GM18498 (cell line): ENCODE data around the gene MKNK2.

ENCODE experiments used
- ATAC-seq: cut with Tn5 transposase; IDR thresholded peaks from one replicate; pipeline ENCODE4 v1.9.1; 2021; ENCODE audit warnings: mild to moderate bottlenecking, moderate library complexity; ENCODE audit not compliant: unreplicated experiment

MKNK2 gene

DNA sequence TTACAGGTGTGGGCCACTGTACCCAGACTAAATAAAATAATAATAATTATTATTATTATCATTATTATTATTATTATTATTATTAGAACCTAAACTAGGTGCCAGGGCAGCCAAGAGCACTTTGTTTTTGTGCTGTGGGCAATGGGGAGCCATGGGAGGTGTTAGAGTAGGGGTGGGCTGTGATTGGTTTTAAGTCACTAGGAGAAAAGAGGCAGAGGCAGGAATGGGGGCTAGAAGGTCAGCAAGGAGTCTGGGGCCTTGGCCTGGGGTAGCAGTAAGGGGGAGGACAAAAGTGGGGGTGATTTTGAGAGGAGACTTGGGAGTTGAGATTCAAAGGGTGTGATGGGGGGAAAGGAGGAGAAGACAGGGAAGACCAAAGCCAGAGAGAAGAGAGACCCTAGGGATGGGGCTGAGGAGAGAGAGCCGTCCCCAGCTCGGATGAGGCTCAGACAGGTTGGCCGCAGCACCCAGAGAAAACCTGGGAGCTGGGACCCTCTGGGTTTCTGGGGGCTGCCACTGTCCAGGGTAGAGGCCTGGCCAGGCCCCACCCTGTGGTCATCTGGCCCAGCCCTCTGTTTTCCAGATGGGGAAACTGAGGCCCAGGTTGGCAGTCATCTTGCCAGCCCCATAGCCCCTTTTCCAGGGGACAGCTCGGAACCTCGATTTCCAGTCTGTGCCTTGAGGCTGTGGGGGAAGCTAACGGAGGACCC lies 17.8 kb downstream of the MKNK2 start:
- ATAC-seq, result no peak

DNA sequence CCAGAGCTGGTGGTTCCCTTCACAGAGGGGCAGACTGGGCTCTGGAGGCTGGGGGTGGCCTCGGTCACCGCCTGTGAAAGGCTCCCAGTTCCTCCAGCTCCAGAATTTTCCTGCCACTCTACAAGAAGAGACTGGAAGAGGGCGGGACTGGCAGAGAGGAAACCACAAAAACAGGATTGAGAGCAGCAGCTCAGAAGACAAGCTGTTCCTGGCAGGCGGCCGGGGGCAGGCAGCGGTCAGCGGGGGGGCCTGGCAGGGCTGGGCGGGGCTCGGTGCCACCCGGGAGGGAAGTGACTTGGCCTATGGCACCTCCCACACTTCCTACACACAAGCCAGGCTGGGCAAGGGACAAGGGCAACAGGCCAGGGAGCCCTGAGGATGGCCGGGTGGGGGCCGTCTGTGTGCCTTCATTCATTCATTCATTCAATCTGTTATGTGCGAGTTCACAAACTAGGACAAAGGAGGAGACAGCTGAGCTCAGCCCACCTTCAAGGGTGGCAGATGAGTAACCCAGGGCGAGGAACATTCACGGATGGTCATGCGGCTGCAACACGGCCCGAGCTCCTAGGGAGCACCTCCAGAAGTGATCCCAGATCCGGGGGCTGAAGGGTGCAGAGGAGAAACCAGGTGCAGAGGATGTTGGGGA lies 18.6 kb downstream of the MKNK2 start:
- no peak for ATAC-seq

DNA sequence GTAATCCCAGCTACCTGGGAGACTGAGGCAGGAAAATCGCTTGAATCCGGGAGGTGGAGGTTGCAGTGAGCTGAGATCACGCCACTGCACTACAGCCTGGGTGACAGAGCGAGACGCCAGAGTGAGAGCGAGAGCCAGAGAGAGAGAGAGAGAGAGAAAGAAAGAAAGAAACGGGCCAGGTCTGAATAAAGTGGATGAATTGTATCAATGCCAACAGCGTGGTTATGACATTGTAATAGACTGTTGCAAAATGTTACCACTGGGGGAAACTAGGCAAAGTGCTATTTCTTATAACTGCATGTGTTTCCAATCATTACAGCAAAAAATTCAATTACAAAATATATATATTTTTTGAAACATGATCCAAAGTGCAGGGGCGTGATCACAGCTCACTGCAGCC lies 23.7 kb downstream of the MKNK2 start:
- ATAC-seq, result no peak

DNA sequence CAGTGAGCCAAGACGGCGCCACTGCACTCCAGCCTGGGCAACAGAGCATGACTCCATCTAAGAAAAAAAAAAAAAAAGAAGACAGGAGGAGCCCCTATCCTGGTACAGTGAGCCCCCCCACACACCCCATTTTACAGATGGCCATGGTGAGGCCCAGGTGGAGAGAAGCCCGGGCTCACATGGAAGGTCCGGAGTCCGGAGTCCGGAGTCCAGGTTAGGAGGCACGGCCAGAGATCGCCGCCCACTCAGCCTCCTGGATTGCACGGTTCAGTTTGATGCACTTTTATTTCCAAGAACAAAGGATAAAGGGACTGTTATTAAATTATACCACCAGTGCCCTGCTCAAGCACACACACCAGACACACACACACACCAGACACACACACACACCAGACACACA lies 24.3 kb downstream of the MKNK2 start:
- no peak for ATAC-seq

DNA sequence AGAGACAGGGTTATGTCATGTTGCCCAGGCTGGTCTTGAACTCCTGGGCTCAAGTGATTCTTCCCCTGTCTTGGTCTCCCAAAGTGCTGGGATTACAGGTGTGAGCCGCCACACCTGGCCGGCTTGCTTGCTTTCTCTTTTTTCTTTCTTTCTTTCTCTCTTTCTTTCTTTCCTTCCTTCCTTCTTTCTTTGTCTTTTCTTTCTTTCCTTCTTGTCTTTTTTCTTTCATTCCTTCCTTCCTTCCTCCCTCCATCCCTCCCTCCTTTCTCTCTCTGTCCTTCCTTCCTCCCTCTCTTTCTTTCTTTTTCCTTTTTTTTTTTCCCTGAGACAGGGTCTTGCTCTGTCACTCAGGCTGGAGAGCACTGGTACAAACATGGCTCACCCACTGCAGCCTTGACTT lies 28.8 kb downstream of the MKNK2 start:
- ATAC-seq, result no peak

DNA sequence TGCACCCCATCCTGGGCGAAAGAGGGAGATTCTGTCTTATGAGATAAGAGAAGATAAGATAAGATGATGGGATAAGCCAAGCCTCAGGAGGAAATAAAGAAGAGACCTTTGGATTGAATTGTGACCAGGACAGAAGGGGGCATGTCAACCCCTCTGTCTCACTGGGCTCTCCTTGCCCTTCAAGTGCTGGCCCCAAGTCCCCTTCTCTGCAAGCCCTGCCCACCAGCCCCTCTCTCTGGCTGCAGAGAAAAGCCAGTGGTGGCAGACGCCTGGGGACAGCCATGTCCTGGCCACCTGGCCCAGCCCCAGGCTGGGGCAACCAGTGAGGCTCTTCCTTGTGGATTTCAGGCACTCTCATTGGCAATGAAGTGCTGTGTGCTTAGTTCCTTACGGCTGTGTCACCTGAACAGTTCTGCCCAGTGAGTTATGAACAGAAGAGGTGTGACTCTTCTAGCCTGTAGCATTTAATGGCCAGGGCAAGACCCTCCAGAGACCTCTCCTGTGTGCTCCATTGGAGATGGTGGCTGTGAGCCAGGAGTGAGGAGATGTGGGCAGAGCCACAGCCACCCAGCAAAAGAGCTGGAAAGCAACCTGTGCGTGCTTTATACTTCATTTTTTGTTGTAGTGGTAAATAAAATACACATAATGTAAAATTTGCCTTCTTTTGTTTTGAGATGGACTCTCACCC lies 29.4 kb downstream of the MKNK2 start:
- no peak for ATAC-seq

DNA sequence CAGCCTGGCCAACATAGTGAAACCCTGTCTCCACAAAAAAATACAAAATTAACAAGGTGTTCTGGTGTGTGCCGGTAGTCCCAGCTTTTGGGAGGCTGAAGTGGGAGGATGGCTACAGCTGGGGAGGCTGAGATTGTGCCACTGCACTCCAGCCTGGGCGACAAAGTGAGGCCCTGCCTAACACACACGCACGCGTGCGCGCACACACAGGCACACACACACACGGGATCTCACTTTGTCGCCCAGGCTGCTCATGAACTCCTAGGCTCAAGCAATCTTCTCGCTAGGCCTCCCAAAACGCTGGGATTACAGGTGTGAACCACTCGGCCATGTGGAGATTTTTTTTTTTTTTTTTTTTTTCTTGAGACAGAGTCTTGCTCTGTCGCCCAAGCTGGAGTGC lies 32.3 kb downstream of the MKNK2 start:
- ATAC-seq, result no peak

DNA sequence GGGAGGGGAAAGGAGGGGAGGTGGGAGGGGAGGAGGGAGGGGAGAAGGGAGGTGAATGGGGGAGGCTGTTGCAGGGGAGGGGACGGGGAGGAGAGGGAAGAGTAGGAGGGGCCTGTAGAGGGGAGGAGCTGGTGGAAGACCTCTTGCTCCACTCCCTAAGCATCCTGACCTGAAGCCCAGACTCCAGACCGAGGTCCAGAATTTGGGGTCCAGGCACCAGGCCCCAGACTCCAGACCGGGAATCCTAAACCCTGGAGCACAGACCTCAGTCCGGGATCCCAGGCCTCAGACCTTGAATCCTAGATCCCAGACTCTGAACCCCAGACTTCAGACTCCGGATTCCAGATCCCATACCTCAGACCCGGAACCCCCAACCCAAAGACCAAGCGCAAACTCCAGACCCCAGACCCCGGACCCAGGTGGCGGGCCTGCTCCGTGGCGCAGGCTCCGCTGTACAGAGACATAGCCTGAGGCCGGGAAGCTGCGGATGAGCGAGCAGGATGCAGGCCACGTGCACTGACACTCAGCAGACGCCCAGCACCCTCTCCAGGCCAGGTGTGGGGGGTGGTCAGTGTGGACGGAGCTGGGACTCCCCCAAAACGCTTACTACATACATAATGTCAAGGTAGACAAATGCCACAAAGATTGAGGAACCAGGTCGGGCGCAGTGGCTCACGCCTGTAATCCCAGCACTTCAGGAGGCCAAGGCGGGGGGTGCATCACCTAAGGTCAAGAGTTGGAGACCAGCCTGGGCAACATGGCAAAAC lies 34.8 kb downstream of the MKNK2 start:
- no peak for ATAC-seq

DNA sequence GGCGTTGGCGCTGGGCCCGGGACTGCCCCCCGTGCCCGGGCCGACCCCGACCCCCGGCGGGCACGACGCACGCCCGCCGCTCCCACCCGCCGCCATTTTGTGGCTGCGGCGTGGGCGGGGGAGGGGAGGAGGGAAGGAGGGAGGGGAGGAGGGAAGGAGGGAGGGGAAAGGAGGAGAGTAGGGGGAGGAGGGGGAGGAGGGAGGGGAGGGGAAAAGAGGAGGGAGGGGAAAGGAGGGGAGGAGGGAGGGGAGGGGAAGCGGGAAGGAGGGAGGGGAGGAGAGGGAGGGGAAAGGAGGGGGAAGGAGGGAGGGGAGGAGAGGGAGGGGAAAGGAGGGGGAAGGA lies 35.5 kb downstream of the MKNK2 start, which contains the start of gene BTBD2:
Gene BTBD2 (minus strand): TSS at position 107 of the 343 bp plus-strand sequence. CDS start 11 bp downstream, at position 96.
- no peak for ATAC-seq

DNA sequence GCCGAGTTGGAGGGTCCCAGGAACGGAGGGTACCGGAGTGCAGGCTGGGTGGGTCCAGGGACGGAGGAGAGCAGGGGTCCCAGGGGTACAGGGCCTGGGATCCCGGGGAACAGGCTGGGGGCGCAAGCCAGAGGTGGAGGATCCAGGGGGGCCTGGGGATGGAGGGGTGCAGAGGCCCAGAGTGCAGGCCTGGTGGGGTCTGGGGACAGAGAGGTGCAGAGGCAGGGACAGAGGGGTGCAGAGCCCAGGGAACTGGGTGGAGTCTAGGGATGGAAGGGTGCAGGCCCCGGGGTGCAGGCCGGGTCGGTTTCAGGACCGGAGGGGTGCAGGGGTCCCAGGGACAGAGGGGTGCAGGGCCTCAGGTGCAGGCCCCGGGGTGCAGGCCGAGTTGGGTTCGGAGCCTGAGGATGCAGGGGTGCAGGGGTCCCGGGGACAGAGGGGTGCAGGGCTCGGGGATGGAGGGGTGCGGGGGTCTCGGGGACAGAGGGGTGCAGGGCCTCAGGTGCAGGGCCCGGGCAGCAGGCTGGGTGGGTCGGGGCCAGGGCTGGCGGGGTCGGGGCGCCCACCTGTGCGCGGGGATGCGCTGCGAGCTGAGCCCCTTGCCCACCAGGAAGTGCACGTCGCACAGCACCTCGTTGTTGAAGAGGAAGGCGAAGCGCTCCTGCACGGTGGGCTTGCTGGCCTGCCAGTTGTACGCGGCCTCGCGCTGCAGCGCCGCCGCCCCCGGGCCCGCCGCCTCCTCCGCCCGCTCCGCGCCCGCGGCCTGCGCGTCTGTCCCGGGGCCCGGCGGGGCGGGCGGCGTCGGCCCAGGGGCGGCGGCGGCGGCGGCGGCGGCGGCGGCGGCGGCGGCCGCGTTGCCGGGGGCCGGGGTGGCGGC lies 36.1 kb downstream of the MKNK2 start:
- ATAC-seq, result no peak

DNA sequence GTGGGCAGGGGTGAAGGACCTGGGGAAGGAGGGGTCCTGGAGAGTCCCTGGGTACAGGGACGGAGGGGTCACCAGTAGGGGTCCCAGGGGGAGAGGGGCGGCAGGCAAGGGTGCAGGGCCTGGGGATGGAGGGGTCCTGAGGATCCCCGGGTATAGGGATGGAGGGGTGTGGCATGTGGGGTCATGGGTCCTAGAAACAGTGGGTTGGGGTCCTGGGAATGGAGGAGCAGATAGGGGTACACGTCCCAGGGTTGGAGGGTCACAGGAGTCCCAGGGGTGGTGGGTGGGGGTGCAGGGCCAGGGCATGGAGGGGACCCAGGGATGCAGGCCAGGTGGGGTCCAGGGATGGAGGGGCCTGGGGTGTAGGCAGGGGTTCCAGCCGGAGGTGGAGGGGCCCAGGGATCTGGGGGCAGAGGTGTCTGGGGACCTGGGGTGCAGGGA lies 36.9 kb downstream of the MKNK2 start:
- ATAC-seq, result no peak

DNA sequence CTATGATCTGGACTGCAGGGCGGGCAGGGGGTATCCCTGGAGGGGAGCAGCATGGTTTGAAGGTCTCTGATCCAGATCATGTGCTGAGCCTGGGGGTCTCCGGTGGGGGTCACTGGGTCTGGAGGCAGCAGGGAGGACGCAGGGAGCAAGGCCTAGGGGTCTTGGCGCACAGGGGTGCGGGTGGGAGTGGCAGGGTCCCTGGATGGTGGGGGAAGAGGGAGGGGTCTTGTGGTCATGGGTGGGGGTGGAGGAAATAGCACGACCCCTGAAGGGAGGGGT lies 37.4 kb downstream of the MKNK2 start:
- ATAC-seq, result no peak

DNA sequence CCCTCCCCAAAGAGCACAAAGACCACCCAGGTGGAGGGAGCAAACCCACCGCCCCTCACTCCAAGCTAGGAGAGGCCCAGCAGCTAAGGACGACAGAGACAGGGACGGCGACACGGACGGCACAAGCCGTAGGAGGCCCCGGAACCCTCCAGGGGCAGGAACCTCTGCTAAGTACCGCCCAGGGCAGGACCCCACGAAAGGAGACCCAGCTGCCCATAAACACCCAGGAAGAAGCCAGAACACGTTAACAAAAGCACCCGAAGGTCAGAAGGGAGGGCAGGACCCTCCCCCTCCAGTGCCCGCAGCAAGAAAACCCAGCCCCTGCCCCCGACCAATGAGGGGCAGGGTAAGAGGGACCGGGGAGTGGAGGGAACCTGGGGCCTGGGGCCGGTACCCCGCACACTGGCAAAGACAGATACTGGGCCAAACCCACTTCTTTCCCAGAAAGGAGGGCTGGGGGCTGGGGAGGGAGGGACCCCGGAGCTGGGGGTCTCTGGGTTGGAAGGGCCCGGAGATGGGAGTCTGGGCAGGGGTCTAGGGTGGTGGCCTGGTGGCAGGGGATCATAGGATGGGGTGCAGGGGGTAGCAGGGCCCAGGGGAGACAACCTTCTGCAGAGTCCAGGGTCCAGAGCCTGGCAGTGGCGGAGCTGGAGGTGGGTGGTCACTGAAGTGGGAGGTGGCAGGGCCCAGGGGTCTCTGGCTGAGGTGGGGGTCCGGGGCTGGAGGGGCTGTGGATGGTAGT lies 37.9 kb downstream of the MKNK2 start:
- no peak for ATAC-seq

DNA sequence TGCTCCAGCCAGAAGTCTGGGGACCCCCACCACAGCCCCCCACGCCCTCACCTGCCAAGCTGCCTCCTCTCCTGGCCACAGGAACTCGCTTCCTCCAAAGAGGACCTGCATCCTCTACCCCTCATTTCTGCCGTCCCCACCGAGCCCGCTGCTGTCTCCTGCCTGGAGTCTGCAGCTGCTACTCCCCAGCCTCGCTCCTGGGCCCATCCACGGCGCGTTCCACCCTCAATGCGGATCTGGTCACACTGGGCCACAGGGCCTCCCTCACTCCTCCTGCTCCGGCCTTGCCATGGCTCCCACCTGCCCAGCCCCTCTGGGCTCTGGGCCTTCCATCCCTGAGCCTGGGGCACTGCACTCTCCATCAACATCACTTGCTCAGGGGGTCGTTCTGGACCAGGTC lies 39.9 kb downstream of the MKNK2 start:
- ATAC-seq, result no peak

DNA sequence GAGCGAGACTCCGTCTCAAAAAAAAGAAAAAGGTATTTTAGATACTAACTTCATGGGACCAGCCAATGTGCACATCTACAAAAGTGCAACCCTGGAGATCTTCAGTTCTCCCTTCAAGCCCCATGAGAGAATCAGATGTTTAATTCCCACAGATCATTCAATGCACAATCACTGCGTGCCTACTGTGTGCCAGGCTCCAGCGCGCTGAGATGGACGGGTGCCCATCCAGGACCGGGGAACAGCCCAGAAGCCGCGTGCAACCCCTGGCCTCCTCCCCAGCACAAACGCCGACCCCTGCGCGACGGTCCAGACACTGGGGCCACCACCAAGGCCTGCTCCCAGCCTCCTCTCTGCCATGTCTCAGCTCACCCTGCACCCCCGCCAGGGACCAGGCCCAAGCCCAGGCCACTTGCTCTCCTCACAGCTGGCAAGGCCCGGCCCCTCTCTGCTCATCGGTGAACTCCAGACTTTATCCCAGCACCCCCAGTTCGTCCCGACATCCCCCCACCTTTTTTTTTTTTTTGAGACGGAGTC lies 40.8 kb downstream of the MKNK2 start:
- no peak for ATAC-seq

DNA sequence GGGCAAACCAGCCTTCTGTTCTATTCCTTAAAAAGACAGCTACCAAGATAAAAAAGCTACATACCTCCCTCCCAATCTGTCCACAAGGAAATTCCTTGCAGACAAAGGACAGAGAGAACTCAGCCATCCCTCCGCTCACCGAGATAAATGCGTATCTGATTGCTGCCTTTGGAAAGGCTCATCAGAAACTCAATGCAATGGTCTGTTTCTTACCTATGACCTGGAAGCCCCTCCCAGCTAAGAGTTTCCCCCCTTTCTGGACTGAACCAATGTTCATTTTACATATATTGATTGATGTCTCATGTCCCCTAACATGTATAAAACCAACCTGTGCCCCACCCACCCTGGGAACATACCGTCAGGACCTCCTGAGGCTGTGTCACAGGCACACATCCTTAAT lies 47.2 kb downstream of the MKNK2 start:
- ATAC-seq, result no peak

DNA sequence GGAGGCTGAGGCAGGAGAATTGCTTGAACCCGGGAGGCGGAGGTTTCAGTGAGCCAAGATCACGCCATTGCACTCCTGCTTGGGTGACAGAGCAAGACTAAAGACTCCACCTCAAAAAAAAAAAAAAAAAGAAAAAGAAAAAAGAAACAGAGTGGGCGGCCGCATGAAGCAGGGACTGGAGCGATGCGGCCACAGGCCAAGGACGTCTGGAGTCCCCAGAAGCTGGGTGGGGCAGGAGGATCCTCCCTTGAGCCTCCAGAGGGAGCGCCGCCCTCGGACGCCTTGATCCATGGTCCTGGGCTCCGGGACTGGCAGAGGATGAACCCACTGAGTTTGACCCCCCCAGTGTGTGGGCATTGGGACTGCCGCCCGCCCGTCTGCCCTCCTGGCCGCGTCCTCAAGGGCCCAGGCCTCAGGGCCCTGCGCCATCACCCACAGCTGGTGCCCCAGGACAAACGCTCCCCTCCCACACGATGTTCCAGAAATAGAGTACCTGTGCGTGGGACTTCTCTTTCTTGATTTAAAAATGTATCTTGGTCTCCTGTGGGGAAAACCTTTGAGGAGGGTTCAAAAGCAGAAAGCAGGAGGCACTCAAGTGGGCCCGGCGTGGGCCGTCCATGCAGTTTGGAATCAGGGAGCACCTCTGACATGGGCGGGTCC lies 51.1 kb downstream of the MKNK2 start:
- ATAC-seq, result no peak

DNA sequence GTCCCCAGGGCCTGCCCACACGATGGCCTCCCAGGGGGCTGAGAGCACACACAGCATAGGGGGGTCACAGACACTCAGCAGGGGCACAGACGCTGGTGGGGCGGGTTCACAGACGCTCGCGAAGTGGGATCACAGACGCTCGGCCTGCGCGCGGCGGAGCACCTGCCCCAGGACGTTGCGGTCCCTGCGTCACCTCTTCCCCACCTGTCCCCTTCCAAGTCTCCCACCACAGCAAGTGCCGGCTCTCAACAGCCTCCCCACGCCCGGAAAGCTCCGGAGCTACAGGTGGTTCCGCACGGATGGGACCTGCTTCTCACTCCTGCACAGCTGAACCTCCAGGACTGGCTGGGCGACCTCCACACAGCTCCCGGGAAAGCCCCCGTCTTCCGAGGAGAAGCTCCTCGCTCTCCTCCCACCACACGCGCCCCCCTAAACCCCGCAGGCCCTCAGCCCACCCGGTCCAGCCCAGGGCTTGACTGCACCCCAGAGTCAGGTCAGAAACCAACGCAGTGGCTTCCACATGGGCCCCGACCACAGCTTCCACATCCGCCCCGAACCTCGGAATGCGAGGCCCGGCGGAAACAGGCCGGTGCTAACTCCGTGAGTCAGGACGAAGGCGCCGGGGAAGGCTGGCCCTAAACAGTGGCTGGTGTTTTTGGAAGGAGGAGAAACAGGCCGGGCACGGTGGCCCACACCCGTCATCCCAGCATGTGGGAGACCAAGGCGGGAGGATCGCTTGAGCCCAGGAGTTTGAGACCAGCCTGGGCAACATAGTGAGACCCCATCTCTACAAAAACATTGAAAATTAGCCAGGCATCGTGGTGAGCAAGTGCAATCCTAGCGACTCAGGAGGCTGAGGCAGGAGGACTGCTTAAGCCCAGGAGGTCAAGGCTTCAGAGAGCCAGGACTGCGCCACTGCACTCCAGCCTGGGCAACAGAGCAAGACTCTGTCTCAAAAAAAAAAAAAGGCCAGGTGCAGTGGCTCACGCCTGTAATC lies 52.0 kb downstream of the MKNK2 start:
- ATAC-seq, result no peak
